OCI-M2 (cell line): ENCODE results near the gene CLSTN2.

ENCODE experiments used
- DNase-seq: peaks from one replicate; lab custom pipeline; 2025; ENCODE audit not compliant: unreplicated experiment; lab: John Stamatoyannopoulos, UW

Gene CLSTN2

DNA sequence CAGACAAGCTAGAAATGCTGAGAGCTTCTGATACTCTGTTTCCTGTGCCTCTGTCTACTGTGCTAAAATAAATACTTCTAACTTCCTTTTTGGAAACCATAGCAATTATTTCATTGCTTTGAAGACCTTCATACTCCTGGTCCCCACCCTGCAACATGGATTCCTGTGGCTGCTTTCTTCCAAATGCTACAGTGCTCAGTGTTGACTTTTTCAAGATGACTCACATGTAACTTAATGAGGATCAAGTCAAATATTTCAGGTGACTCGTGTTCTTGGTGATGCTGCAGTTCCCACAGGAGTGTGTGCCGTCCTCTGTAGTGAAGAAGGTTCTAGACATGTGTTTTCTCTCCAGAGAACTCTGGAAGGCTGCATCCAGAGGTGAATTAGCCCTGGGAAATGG, 288.6 kb downstream of the CLSTN2 start:
- no peak for DNase-seq

GRCh38 chr3:140224307-140224706, 289.3 kb downstream of the CLSTN2 start:
- no peak for DNase-seq

DNA sequence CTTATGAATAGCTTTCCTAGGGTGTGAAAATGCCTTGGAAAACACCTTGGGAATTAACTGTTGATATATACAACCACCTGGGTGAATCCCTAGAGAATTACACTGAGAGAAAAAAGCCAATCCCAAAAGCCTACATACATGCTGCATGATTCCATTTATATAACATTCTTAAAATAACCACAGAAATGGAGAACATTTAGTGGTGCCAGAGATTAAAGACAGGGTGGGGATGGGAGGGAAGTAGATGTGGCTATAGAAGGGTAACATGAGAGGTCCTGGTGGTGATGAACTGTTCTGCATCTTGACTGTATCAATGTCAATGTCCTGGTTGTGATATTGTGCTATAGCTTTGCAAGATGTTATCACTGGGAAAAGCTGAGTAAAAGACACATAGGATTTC, 291.0 kb downstream of the CLSTN2 start:
- DNase-seq, result no peak

- no peak for DNase-seq
These were observed 298.7 kb downstream of the CLSTN2 start for GRCh38 chr3:140233702-140234101.

- DNase-seq, result no peak
These were observed 299.3 kb downstream of the CLSTN2 start for GRCh38 chr3:140234256-140234655.

GRCh38 chr3:140236836-140237501, 302.0 kb downstream of the CLSTN2 start:
- DNase-seq, result no peak

DNA sequence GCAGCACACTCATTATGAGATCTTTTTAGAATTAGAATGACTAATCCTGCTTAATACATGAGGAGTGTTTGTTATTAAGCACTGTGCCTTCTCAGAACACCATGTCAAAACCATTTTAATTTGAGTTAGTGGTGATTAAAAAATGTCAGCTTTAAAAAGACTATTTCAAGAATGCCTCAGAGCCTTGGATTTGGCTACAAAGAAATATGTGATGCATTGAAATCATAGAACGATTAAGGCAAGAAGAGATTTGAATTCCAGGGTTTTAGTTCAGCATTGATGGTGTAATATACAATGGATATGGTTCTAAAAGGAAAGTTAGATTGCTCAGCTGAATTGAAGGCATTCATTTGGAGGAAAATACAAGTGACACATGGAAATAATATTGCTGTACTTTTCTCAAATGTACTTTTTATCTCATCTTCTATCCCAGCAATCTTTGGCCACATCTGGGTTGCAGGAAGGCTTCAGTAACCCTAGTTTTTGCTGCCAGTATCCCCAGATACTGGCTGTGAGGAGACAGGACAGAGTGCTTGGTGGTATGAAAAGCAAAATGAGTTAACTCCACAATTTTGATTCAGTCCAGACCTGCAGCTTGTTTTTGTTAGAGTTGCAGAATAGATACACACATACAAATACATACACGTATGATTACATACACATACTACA, 303.8 kb downstream of the CLSTN2 start:
- no peak for DNase-seq

GRCh38 chr3:140242818-140243276, 307.9 kb downstream of the CLSTN2 start:
- DNase-seq, result no peak

GRCh38 chr3:140243575-140243974, 308.6 kb downstream of the CLSTN2 start:
- no peak for DNase-seq

DNA sequence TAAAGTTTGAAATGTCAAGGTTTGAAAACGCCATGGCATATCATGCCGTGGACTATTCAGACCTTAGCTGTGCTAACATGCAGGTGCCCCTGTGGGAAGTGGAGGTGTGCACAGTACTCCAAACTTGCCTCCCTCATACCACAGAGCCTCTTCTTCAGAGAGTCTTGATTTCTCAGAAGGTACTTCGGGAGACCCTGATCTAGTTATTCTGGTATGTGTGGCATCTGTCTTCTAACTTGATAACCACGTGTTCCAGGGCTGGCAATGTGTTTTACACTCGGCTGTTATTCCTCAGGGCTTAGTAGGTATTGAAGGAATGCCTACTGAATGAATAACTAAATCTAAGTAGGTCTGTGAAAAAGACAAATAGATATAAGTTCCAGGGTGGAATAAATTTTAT, 309.9 kb downstream of the CLSTN2 start:
- no peak for DNase-seq

GRCh38 chr3:140246578-140246977, 311.6 kb downstream of the CLSTN2 start:
- no peak for DNase-seq

- no peak for DNase-seq
These were observed 312.8 kb downstream of the CLSTN2 start for GRCh38 chr3:140247775-140248174.

DNA sequence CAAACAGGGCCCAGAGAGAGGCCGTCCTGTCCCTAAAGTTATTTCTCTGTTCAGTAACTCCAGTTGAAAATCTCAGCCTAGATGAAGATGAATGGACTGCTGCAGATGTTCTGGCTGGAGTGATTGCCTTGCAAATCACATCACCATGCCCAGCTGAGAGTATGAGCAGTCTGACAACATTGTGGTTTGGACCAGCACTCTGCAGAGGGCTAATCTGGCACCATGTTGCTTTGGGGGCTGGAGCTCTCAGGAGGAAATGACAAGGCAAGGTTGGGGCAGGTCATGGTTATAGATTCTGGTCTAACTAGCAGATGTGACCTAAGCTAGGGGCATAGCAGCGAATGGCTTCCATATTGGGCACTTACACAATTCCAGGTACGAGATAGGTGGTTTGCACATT, 314.2 kb downstream of the CLSTN2 start:
- DNase-seq, result no peak

DNA sequence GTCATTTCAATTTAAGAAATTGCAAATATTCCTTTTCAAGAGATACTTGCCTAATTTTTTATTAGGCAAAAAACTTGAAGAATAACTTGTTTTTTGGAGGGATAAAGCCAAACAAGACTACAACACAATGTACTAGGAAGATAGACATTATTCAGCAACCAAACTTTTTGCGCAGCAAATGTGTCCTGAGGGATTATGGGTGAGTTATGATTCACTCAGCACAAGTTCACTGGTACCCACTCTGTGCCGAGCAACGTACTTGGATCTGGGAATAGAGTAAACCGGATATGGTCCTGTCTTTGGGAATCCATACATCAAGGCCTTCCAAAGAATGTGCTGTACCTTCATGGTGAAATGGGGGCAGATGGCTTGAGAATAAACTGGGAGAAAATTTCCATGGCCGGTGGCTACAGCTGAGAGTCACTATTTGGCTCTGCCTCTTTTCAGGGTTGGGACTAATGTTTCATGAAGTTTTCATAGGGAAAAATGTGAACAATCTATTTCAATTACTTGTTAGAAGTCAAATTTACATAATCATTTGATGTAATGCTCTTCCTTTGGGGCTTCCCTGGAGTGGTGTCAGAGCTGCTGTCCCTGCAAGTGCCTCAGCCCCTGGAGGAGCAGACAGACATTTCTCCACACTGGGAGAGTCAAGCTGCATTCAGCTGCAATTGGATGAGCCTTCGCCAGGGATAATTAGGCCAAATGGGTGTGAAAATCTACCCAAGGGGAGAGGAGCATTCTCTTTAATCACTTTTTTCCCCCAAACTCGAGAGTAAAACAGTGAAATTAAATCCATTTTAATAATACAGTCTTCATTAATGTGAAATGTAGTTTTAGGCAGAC, 315.2 kb downstream of the CLSTN2 start:
- DNase-seq, result no peak

DNA sequence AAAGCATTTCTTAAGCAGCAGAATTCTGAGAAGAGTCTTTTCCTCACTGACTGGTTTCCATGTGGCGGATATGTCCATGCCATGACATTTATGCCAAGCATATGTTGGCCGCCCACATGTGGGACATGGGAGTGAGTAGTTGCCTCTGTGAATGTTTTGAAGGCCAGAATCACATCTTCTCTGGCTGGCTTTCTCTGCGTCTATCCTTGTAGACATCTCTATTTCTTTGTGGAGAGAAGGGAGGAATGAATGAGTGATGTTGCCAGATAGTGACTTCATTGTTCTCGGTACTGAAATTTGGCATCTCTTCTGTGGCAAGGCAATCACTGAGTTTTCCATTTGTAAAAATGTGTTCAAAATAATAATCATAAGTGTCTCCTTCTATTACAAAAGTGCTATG, 316.0 kb downstream of the CLSTN2 start:
- no peak for DNase-seq

DNA sequence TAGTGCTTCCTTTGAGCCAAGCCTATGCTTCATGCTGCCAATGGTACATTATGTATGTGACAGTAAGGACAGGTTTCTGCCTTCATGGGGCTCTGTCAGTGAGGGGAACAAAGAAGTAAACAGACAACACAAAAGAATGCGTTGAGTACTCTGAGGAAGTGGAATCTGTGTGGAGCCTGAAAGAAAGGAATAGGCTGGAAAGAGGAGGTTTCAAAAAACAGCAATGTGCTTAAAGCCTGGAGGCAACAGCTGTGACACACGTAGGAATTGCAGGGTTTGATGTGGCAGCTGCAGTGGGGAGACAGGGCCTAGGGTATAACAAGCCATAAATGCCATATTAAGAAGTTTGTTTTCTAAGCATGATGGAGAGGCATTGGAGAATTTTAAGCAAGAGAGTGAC, 316.7 kb downstream of the CLSTN2 start:
- no peak for DNase-seq

- DNase-seq, result no peak
These were observed 318.0 kb downstream of the CLSTN2 start for GRCh38 chr3:140252812-140253656.

DNA sequence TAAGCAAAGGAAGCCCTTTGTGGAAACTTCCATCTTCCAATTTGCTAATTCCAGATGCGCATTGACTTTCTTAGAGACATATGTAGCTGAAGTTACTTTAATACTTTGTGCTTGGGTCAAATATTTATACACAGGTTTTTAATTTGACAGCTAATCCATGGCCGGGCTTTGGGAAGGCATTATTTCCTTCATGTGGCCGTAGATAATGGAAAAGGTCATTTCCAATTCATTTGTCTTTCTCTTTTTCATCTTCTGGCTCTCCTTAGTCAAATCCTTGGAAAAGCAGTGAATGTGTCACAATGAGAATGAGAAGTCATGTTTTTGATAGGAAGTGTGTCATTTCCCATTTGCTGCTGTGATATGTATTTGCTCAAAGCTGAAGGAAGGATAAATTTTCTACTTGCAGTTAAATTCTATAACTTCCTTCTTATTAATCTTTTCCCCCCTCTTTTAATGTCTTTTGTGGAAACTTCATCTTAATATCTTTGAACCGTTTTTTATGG, 323.3 kb downstream of the CLSTN2 start:
- DNase-seq, result no peak

GRCh38 chr3:140265302-140265701, 330.3 kb downstream of the CLSTN2 start:
- DNase-seq, result no peak

- DNase-seq, result no peak
These were observed 333.1 kb downstream of the CLSTN2 start for GRCh38 chr3:140268103-140268502.

GRCh38 chr3:140268610-140269009, 333.6 kb downstream of the CLSTN2 start:
- DNase-seq, result no peak
